Esophagus muscularis mucosa (tissue), 4 donors: ENCODE measurements around the gene RBM45. TPM values are rescaled to one million over a fixed set of nuclear protein-coding genes. Genes with fewer than 3 reads are reported as not detected.

Source experiments
- DNase-seq: peaks from one replicate; pipeline ENCODE4 v3.0.0-alpha.2; 2017; ENCODE audit errors: extremely low spot score
- H3K27ac ChIP-seq, 4 donors: fragments of 200-600 bp; sonication (generic); replicated peaks in 1 of 4; 1 replicate in 3 of 4; 2 replicates in 1 of 4; pipeline ENCODE4 v1.5.1; 2016 to 2019; ENCODE audit warnings: mild to moderate bottlenecking in 1 of 4
- H3K27me3 ChIP-seq, 4 donors: fragments of 200-600 bp; sonication (generic); one replicate each; pipeline versions ENCODE4 v1.5.1 to v1.6.0; 2016 to 2019
- H3K36me3 ChIP-seq, 4 donors: fragments of 200-600 bp; sonication (generic); one replicate each; pipeline ENCODE4 v1.5.1; 2016 to 2019
- H3K4me1 ChIP-seq, 4 donors: fragments of 200-600 bp; sonication (generic); one replicate each; pipeline ENCODE4 v1.5.1; 2016 to 2019
- H3K4me3 ChIP-seq, 4 donors: fragments of 200-600 bp; sonication (generic); 1 replicate in 2 of 4; 2 replicates in 2 of 4; pipeline ENCODE4 v1.5.1; 2016 to 2019; ENCODE audit warnings: mild to moderate bottlenecking in 4 of 4, moderate library complexity in 1 of 4
- H3K9me3 ChIP-seq, 4 donors: fragments of 200-600 bp; sonication (generic); 1 replicate in 3 of 4; 2 replicates in 1 of 4; pipeline ENCODE4 v1.5.1; 2016 to 2019
- CTCF ChIP-seq, 3 experiments: fragments of 200-600 bp in 2 of 3; fragments of 450-650 bp in 1 of 3; sonication (generic) in 2 of 3; IDR thresholded peaks; one replicate each; pipeline ENCODE4 v1.5.1; 2017 to 2019; ENCODE audit warnings: antibody characterized with exemption in 3 of 3, mild to moderate bottlenecking in 2 of 3, moderate library complexity in 1 of 3
- EP300 ChIP-seq: sonication (generic); formaldehyde crosslinking; IDR thresholded peaks from one replicate; pipeline ENCODE4 v1.6.1; 2017; ENCODE audit warnings: antibody characterized with exemption
- POLR2A ChIP-seq: fragments of 450-650 bp; IDR thresholded peaks from one replicate; pipeline ENCODE4 v1.6.1; 2017; ENCODE audit warnings: antibody characterized with exemption, moderate library complexity, mild to moderate bottlenecking, low read depth
- POLR2AphosphoS5 ChIP-seq, 2 donors: sonication (generic); formaldehyde crosslinking; IDR thresholded peaks; one replicate each; pipeline ENCODE4 v1.6.1; 2017; ENCODE audit warnings: antibody characterized with exemption in 2 of 2
- WGBS: methylation state at CpG from one replicate; pipeline ENCODE4 v1.1.5; 2018; 5-methylcytosine and 5-hydroxymethylcytosine counted together
- intact Hi-C: fragments of 100-400 bp; cut with DNase I; formaldehyde crosslinking; loops from one replicate; pipeline ENCODE4 v1.15.1; 2023
- total RNA-seq, 4 donors: library from RNA; depleted of rRNA; stranded (reverse); fragments of >200 nt; gene quantifications; one replicate each; pipeline versions ENCODE4 v1.1.0 to v1.2.1, GENCODE V29; 2016

The RBM45 gene
- total RNA-seq, 4 donors from 2014 or later, result 5.6 to 13.7 (median 7.4) TPM

GRCh38 chr2:178159966-178160365 is 47.7 kb downstream of the RBM45 start:
- no peak for TF ChIP-seq POLR2A
- TF ChIP-seq POLR2AphosphoS5 (IDR thresholded peaks at IDR 0.05), result no peak
- TF ChIP-seq EP300, result no peak
- no peak for TF ChIP-seq CTCF (IDR thresholded peaks at IDR 0.05)
- intact Hi-C loops, result no loop called here
- no peak for DNase-seq
- Histone ChIP-seq H3K27ac (no peak overlapping the region), H3K4me1 (no peaks in the 10 kb centered on the region), H3K27me3 (no peaks in the 10 kb centered on the region), H3K9me3 (no peaks in the 10 kb centered on the region), H3K4me3 (no peak overlapping the region), H3K36me3 (no peaks in the 10 kb centered on the region)
- 89% methylated on average over 1 of the region's 1 CpG for WGBS

- no peak for DNase-seq
- no peak for TF ChIP-seq EP300
- TF ChIP-seq POLR2AphosphoS5 (IDR thresholded peaks at IDR 0.05), result no peak
- no peak for TF ChIP-seq POLR2A
- TF ChIP-seq CTCF (IDR thresholded peaks at IDR 0.05), result no peak
Observed at GRCh38 chr2:178160601-178161000, 48.4 kb downstream of the RBM45 start.

GRCh38 chr2:178163395-178163794 is 51.2 kb downstream of the RBM45 start:
- 67% methylated on average over 4 of the region's 4 CpGs for WGBS
- Histone ChIP-seq H3K27ac (no peak overlapping the region), H3K4me3 (no peak overlapping the region), H3K27me3 (no peaks in the 10 kb centered on the region), H3K36me3 (no peaks in the 10 kb centered on the region), H3K9me3 (no peaks in the 10 kb centered on the region), H3K4me1 (no peaks in the 10 kb centered on the region)
- no peak for DNase-seq
- TF ChIP-seq POLR2AphosphoS5 (IDR thresholded peaks at IDR 0.05) (no peak), POLR2A (no peak), CTCF (IDR thresholded peaks at IDR 0.05) (no peak), EP300 (no peak)
- intact Hi-C loops, result no loop called here

More at GRCh38 chr2:178160601-178161000, 48.4 kb downstream of the RBM45 start:
- Histone ChIP-seq H3K4me1 (no peaks in the 10 kb centered on the region), H3K36me3 (no peaks in the 10 kb centered on the region), H3K27ac (no peak overlapping the region), H3K4me3 (no peak overlapping the region), H3K27me3 (no peaks in the 10 kb centered on the region), H3K9me3 (no peaks in the 10 kb centered on the region)
- intact Hi-C loops, result no loop called here
- WGBS, result 94% methylated on average over 1 of the region's 1 CpG

GRCh38 chr2:178163911-178164310 is 51.7 kb downstream of the RBM45 start:
- no peaks in the 10 kb centered on the region for H3K27me3 ChIP-seq
- WGBS, result 0% methylated on average over 1 of the region's 1 CpG
- H3K36me3 ChIP-seq, result no peaks in the 10 kb centered on the region
- no peaks in the 10 kb centered on the region for H3K4me1 ChIP-seq
- no peak for TF ChIP-seq EP300
- TF ChIP-seq CTCF (IDR thresholded peaks at IDR 0.05), result no peak
- no peak for TF ChIP-seq POLR2A
- TF ChIP-seq POLR2AphosphoS5 (IDR thresholded peaks at IDR 0.05), result no peak
- no peaks in the 10 kb centered on the region for H3K9me3 ChIP-seq
- H3K27ac ChIP-seq, result no peak overlapping the region
- H3K4me3 ChIP-seq, result no peak overlapping the region
- DNase-seq, result no peak
- intact Hi-C loops, result no loop called here

GRCh38 chr2:178173657-178174056 is 61.4 kb downstream of the RBM45 start:
- H3K36me3 ChIP-seq, result no peaks in the 10 kb centered on the region
- H3K9me3 ChIP-seq, result no peaks in the 10 kb centered on the region
- 91% methylated on average over 1 of the region's 1 CpG for WGBS
- no peak for TF ChIP-seq EP300
- TF ChIP-seq POLR2A, result no peak
- TF ChIP-seq CTCF (IDR thresholded peaks at IDR 0.05), result no peak
- no peak for TF ChIP-seq POLR2AphosphoS5 (IDR thresholded peaks at IDR 0.05)
- DNase-seq, result no peak
- H3K27me3 ChIP-seq, result no peaks in the 10 kb centered on the region
- no peak overlapping the region for H3K27ac ChIP-seq
- H3K4me3 ChIP-seq, result no peak overlapping the region
- no peaks in the 10 kb centered on the region for H3K4me1 ChIP-seq
- intact Hi-C loops, result no loop called here
